Activated CD4-positive, alpha-beta T cell treated with anti-CD3 and anti-CD28 coated beads for 1 hour (primary cell): ENCODE measurements around the gene NEIL3.

Experiments
- DNase-seq: peaks from one replicate; pipeline ENCODE4 v3.0.0-alpha.2; 2020

The NEIL3 gene, protein sequence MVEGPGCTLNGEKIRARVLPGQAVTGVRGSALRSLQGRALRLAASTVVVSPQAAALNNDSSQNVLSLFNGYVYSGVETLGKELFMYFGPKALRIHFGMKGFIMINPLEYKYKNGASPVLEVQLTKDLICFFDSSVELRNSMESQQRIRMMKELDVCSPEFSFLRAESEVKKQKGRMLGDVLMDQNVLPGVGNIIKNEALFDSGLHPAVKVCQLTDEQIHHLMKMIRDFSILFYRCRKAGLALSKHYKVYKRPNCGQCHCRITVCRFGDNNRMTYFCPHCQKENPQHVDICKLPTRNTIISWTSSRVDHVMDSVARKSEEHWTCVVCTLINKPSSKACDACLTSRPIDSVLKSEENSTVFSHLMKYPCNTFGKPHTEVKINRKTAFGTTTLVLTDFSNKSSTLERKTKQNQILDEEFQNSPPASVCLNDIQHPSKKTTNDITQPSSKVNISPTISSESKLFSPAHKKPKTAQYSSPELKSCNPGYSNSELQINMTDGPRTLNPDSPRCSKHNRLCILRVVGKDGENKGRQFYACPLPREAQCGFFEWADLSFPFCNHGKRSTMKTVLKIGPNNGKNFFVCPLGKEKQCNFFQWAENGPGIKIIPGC

GRCh38 chr4:177309522-177310371, at the start of gene NEIL3:
Gene NEIL3, plus strand, starts transcription at chr4:177309874. Its CDS starts 80 bp downstream, at chr4:177309954.
- peak; percentile 90 for DNase-seq

GRCh38 chr4:177263818-177264217, 45.9 kb upstream of the NEIL3 start:
- DNase-seq = no peak

- no peak for DNase-seq
Observed at GRCh38 chr4:177264788-177265422, 44.8 kb upstream of the NEIL3 start.

GRCh38 chr4:177265729-177266128, 43.9 kb upstream of the NEIL3 start:
- DNase-seq = no peak

GRCh38 chr4:177266506-177266905, 43.2 kb upstream of the NEIL3 start:
- no peak for DNase-seq

- DNase-seq = no peak
Observed at GRCh38 chr4:177267911-177268310, 41.8 kb upstream of the NEIL3 start.

GRCh38 chr4:177271091-177271490, 38.6 kb upstream of the NEIL3 start:
- no peak for DNase-seq

GRCh38 chr4:177271915-177272766, 37.5 kb upstream of the NEIL3 start:
- DNase-seq = no peak

GRCh38 chr4:177275999-177276398, 33.7 kb upstream of the NEIL3 start:
- no peak for DNase-seq

GRCh38 chr4:177281351-177281909, 28.2 kb upstream of the NEIL3 start:
- no peak for DNase-seq

DNA sequence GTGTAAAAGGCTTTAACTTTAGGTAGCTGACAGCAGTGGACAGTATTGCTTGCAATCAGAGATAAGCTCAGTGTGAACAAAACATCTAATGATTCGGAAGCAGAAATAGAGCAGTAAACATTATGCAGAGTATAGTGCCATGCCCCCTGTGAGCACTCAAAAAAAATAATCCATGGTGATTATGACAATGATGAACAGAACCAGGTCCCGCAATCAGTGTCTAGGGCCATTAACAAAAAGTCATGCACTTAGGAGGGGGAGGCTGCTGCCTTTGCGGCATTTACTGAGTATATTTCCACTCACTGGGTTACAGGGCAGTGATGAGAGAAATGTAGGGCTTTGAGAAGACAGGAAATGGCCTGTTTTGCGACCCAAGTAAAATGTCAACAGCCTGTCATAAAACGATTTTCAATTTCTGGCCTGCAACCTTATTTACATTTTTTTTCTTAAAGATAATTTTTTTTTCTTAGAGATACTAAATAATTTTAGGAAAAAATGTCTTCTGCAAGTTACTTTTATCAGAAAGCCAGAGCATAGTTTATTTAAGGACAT, 27.3 kb upstream of the NEIL3 start:
- no peak for DNase-seq

DNA sequence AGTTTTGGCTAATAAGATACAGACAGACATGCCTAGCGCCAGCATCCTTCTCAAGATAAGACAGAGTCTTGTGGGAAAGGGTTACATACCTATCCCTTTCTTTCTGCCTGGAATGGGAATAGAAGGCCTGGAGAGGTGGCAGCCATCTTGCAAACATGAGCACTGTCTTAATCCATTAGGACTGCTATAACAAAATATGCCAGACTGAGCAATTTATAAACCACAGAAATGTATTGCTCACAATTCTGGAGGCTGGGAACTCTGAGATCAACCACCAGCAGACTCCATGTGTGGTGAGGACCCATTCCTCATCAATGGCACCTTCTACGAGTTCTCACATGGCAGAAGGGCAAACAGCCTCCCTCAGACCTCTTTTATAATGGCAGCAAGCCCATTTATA, 26.5 kb upstream of the NEIL3 start:
- DNase-seq = no peak

GRCh38 chr4:177285953-177286352, 23.7 kb upstream of the NEIL3 start:
- DNase-seq = no peak

DNA sequence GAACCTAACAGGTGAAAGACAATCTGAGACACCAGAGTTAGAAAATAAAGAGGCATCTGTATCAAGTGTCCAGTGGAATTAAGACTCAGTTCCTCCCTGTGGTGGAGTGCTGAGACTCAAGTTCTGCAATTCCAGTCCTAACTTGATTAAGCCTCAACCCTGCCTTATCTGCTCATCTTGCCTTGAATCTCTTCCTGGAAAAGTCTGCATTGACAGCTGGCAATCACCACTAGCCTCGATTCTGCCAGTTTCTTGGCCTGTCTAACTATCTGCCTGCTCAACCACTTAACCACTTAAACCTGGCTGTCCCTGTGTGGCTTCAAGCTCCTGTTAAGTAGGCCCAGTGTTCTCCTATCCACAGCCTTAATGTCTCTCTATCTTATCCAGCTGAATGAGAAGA, 22.4 kb upstream of the NEIL3 start:
- no peak for DNase-seq

GRCh38 chr4:177288335-177288734, 21.3 kb upstream of the NEIL3 start:
- DNase-seq = no peak

GRCh38 chr4:177290780-177291179, 18.9 kb upstream of the NEIL3 start:
- no peak for DNase-seq

- DNase-seq = no peak
Observed at GRCh38 chr4:177292171-177292570, 17.5 kb upstream of the NEIL3 start.

DNA sequence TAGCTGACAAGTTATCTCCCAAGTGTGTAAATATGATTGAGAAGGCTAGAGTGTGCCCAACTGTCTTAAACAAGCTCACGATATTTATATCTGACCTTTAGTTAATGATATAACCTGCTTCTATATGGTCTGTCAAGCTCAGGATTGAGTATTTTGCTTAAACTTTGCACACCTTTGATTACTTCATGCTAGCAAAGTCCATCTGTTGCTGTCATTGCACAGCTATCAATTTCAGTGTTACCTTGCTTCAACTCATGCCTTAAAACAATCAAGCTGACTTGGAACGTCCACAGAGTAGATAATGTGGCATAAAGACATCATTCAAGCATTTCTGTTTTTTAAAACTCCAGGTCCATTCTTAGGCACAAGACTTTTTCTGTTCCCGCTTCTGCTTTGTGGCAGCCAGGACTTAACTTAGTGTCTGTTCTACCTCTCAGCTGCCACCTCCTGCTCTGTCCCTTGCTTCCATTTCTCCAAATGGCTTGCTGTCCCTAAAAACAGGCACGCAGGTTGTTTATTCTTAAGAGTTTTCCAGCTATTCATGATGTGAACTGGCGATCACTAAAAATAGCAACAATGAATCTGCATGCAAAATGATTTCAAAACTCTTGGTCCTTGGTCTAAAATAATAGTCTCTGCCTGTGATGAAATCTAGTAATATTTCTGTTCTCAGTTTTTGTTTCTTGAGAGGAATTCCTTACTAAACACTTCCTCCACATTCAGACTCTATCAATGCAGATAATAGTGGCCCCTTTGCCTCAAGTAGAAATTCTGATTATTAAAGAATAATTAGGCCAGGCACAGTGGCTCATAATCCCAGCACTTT, 16.3 kb upstream of the NEIL3 start:
- DNase-seq = no peak

GRCh38 chr4:177297785-177298391, 11.8 kb upstream of the NEIL3 start:
- no peak for DNase-seq

DNA sequence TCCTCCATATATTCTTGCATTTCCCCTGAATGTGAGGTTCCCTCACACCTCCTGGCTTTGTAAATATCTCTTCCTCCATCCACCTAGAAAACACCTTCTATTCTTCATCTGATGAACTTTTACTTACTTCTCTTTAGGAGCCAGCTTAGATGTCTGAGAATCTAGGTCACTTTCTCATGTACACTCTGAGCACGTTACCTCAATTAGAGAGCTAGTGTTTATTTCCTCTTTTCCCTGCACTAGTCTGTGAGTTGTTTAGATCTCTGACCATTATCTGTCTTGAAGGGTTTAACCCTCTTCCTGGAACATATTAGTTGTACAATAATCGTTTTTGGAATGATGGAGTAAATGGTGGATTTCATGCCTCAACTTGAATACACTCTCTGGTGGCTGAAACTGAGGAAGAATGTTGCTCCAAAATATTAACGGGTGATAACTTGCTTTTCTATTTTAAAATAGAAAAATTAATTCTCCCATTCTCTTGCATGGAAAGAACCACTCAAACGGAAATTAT, 8.5 kb upstream of the NEIL3 start:
- DNase-seq = no peak
